GM12878 (cell line): Measurements from ENCODE around the gene SLC15A4. TPM values are rescaled to one million over a fixed set of nuclear protein-coding genes. Genes with fewer than 3 reads are reported as not detected.

Experiments
- BACH1 ChIP-seq: fragments of 450-650 bp; IDR thresholded peaks from 2 replicates; pipeline ENCODE4 v1.6.1; 2017; ENCODE audit warnings: mild to moderate bottlenecking, borderline replicate concordance
- CEBPB ChIP-seq, 2 experiments: fragments of 150-350 bp in 1 of 2; IDR thresholded peaks; 2 replicates each; pipeline ENCODE4 v1.6.1; 2012 to 2014; ENCODE audit warnings: low read depth in 2 of 2, low read length in 2 of 2, borderline replicate concordance in 1 of 2, inconsistent platforms in 1 of 2
- FOXK2 ChIP-seq: fragments of 450-650 bp; IDR thresholded peaks from 2 replicates; pipeline ENCODE4 v1.6.1; 2017; ENCODE audit warnings: mild to moderate bottlenecking, moderate library complexity
- GATAD2B ChIP-seq: fragments of 450-650 bp; conservative IDR thresholded peaks from 2 replicates; pipeline ENCODE4 v1.6.1; 2017; ENCODE audit warnings: low read depth, mild to moderate bottlenecking, moderate library complexity
- HDGF ChIP-seq: fragments of 450-650 bp; IDR thresholded peaks from 2 replicates; pipeline ENCODE4 v1.6.1; 2016; ENCODE audit warnings: antibody characterized with exemption
- JUND ChIP-seq: IDR thresholded peaks from 2 replicates; pipeline ENCODE4 v1.6.1; 2012; ENCODE audit warnings: low read depth, mild to moderate bottlenecking, low read length, improper control_type of control experiment, moderate library complexity
- PAX5 ChIP-seq: IDR thresholded peaks from 2 replicates; pipeline ENCODE4 v1.6.1; 2011; ENCODE audit warnings: low read depth, low read length, borderline replicate concordance
- POLR2A ChIP-seq: IDR thresholded peaks from 2 replicates; pipeline ENCODE4 v1.6.1; 2011; ENCODE audit warnings: low read depth, mild to moderate bottlenecking, low read length
- POLR2AphosphoS2 ChIP-seq: IDR thresholded peaks from 2 replicates; pipeline ENCODE4 v1.6.1; 2011; ENCODE audit warnings: low read depth, mild to moderate bottlenecking, low read length, improper control_type of control experiment, moderate library complexity
- RUNX3 ChIP-seq: IDR thresholded peaks from 2 replicates; pipeline ENCODE4 v1.6.1; 2012; ENCODE audit warnings: low read length, inconsistent platforms
- SP1 ChIP-seq: IDR thresholded peaks from one replicate; pipeline ENCODE4 v1.6.1; 2011; ENCODE audit warnings: low read depth, low read length
- STAT3 ChIP-seq: IDR thresholded peaks from 2 replicates; pipeline ENCODE4 v1.6.1; 2011; ENCODE audit warnings: low read depth, low read length, improper control_type of control experiment
- YBX1 ChIP-seq: fragments of 450-650 bp; IDR thresholded peaks from 2 replicates; pipeline ENCODE4 v1.6.1; 2016; ENCODE audit warnings: antibody characterized with exemption
- polyA plus RNA-seq, 11 experiments: library from polyadenylated mRNA; depleted of rRNA in 4 of 11; unstranded in 6 of 11; stranded (reverse) in 5 of 11; fragments of >200 nt; fragmentation: Nextera tagmentation in 4 of 11; fragmentation: Illumina TruSeq in 1 of 11; extraction: Ambion mirVana in 4 of 11; extraction: Trizol in 1 of 11; gene quantifications; 1 replicate in 1 of 11; 2 replicates in 10 of 11; pipeline versions ENCODE4 v1.2.1 to v1.2.3, GENCODE V29; 2011 to 2016; ENCODE audit warnings: inconsistent platforms in 2 of 11, missing spikeins in 2 of 11, low read depth in 1 of 11
- total RNA-seq, 4 experiments: library from RNA; depleted of rRNA in 3 of 4; stranded (reverse); fragments of >200 nt in 3 of 4; fragmentation: Illumina TruSeq in 1 of 4; extraction: Trizol in 1 of 4; gene quantifications; 2 replicates each; pipeline versions ENCODE4 v1.2.1 to v1.2.3, GENCODE V29; 2013 to 2021
- TF ChIP-seq, protein P1 (sequence below): IDR thresholded peaks from 2 replicates; pipeline ENCODE4 v1.6.1; 2012; ENCODE audit warnings: improper control_type of control experiment, low read depth, low read length; ENCODE audit not compliant: insufficient replicate concordance
- TF ChIP-seq, protein P2 (sequence below): fragments of 450-650 bp; conservative IDR thresholded peaks from 2 replicates; pipeline ENCODE4 v1.6.1; 2017; ENCODE audit warnings: mild to moderate bottlenecking, moderate library complexity
- TF ChIP-seq, protein P3 (sequence below): IDR thresholded peaks from 2 replicates; pipeline ENCODE4 v1.6.1; 2011; ENCODE audit warnings: mild to moderate bottlenecking, low read depth, low read length, moderate library complexity; ENCODE audit not compliant: insufficient replicate concordance
- TF ChIP-seq, protein P4 (sequence below): fragments of 150-350 bp; IDR thresholded peaks from 2 replicates; pipeline ENCODE4 v1.6.1; 2016; ENCODE audit warnings: low read depth, low read length

The SLC15A4 gene
- total and polyA plus RNA-seq, 10 of the 15 experiments (the other 5 are each of a cell fraction or from before 2014, with no cell fraction given), result 12.7 to 257 (median 36.6) TPM

DNA sequence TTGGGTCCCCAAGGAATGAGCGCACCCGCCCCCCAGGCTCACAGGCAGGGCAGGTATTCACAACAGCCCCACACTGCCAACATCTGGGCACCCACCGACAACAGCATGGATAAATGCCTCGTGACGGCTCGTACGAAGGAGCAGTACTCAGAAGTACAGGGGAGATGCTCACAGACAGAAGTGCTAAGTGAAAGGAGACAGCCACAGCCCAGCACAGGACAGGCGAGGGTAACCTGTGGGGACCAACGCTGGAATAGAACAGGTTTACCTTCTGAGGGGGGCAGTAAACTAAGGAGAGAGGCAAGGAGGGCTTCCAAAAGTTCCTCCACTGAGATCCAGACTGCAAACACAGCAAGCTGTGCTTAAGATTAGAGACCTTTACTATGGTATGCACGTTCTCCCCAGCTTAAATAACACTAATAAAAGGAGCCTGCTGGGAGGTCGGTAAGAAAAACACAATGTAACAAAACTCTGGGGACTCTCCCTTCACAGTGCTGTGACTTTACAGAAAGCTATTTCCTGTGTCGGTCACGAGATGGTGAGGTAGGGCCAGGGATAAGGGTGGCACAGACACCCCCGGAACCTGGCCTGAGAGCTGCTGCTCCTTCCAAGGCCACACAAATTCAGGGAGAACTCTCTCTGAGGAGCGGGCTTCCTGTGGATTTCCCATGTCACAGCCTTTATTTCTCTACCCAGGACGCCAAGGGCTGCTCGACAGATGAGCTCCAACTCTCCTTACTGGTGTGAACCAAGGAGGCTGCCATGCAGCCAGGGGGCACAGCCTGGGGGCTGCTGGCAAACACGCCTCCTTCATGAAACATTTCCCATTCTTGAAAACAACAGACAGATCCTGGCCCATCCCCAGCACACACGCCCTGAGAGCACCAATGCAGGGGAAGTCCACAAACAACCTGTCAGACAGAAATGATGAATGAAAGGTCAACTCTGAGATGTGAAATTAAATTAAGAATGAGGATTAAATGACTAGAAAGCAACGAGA is 26.3 kb downstream of the SLC15A4 start (continued):
- TF ChIP-seq, protein P1, sequence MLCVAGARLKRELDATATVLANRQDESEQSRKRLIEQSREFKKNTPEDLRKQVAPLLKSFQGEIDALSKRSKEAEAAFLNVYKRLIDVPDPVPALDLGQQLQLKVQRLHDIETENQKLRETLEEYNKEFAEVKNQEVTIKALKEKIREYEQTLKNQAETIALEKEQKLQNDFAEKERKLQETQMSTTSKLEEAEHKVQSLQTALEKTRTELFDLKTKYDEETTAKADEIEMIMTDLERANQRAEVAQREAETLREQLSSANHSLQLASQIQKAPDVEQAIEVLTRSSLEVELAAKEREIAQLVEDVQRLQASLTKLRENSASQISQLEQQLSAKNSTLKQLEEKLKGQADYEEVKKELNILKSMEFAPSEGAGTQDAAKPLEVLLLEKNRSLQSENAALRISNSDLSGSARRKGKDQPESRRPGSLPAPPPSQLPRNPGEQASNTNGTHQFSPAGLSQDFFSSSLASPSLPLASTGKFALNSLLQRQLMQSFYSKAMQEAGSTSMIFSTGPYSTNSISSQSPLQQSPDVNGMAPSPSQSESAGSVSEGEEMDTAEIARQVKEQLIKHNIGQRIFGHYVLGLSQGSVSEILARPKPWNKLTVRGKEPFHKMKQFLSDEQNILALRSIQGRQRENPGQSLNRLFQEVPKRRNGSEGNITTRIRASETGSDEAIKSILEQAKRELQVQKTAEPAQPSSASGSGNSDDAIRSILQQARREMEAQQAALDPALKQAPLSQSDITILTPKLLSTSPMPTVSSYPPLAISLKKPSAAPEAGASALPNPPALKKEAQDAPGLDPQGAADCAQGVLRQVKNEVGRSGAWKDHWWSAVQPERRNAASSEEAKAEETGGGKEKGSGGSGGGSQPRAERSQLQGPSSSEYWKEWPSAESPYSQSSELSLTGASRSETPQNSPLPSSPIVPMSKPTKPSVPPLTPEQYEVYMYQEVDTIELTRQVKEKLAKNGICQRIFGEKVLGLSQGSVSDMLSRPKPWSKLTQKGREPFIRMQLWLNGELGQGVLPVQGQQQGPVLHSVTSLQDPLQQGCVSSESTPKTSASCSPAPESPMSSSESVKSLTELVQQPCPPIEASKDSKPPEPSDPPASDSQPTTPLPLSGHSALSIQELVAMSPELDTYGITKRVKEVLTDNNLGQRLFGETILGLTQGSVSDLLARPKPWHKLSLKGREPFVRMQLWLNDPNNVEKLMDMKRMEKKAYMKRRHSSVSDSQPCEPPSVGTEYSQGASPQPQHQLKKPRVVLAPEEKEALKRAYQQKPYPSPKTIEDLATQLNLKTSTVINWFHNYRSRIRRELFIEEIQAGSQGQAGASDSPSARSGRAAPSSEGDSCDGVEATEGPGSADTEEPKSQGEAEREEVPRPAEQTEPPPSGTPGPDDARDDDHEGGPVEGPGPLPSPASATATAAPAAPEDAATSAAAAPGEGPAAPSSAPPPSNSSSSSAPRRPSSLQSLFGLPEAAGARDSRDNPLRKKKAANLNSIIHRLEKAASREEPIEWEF, result no peak
- TF ChIP-seq BACH1, result peak; percentile 28; the same call in 1 of the 2 replicates
- TF ChIP-seq POLR2A, result peak; percentile 39
- TF ChIP-seq GATAD2B, result peak; percentile 69; the same call in 1 of the 2 replicates
- no peak for TF ChIP-seq JUND
- no peak for TF ChIP-seq HDGF
- no peak; the same call in 1 of the 2 replicates for TF ChIP-seq POLR2AphosphoS2
- TF ChIP-seq, protein P2, sequence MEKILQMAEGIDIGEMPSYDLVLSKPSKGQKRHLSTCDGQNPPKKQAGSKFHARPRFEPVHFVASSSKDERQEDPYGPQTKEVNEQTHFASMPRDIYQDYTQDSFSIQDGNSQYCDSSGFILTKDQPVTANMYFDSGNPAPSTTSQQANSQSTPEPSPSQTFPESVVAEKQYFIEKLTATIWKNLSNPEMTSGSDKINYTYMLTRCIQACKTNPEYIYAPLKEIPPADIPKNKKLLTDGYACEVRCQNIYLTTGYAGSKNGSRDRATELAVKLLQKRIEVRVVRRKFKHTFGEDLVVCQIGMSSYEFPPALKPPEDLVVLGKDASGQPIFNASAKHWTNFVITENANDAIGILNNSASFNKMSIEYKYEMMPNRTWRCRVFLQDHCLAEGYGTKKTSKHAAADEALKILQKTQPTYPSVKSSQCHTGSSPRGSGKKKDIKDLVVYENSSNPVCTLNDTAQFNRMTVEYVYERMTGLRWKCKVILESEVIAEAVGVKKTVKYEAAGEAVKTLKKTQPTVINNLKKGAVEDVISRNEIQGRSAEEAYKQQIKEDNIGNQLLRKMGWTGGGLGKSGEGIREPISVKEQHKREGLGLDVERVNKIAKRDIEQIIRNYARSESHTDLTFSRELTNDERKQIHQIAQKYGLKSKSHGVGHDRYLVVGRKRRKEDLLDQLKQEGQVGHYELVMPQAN, result peak; percentile 37; the same call in 1 of the 2 replicates
- TF ChIP-seq, protein P3, sequence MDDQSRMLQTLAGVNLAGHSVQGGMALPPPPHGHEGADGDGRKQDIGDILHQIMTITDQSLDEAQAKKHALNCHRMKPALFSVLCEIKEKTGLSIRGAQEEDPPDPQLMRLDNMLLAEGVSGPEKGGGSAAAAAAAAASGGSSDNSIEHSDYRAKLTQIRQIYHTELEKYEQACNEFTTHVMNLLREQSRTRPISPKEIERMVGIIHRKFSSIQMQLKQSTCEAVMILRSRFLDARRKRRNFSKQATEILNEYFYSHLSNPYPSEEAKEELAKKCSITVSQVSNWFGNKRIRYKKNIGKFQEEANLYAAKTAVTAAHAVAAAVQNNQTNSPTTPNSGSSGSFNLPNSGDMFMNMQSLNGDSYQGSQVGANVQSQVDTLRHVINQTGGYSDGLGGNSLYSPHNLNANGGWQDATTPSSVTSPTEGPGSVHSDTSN, result peak; percentile 80
- TF ChIP-seq FOXK2, result no peak
- no peak for TF ChIP-seq STAT3
- TF ChIP-seq PAX5, result peak; percentile 30; the same call in 1 of the 2 replicates
- TF ChIP-seq CEBPB (IDR thresholded peaks at IDR 0.05; ENCODE audit: borderline replicate concordance in 1 of 2, low read depth in 2 of 2, low read length in 2 of 2), result no peak
- TF ChIP-seq YBX1, result no peak
- TF ChIP-seq SP1, result no peak
- TF ChIP-seq, protein P4, sequence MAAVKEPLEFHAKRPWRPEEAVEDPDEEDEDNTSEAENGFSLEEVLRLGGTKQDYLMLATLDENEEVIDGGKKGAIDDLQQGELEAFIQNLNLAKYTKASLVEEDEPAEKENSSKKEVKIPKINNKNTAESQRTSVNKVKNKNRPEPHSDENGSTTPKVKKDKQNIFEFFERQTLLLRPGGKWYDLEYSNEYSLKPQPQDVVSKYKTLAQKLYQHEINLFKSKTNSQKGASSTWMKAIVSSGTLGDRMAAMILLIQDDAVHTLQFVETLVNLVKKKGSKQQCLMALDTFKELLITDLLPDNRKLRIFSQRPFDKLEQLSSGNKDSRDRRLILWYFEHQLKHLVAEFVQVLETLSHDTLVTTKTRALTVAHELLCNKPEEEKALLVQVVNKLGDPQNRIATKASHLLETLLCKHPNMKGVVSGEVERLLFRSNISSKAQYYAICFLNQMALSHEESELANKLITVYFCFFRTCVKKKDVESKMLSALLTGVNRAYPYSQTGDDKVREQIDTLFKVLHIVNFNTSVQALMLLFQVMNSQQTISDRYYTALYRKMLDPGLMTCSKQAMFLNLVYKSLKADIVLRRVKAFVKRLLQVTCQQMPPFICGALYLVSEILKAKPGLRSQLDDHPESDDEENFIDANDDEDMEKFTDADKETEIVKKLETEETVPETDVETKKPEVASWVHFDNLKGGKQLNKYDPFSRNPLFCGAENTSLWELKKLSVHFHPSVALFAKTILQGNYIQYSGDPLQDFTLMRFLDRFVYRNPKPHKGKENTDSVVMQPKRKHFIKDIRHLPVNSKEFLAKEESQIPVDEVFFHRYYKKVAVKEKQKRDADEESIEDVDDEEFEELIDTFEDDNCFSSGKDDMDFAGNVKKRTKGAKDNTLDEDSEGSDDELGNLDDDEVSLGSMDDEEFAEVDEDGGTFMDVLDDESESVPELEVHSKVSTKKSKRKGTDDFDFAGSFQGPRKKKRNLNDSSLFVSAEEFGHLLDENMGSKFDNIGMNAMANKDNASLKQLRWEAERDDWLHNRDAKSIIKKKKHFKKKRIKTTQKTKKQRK, result no peak
- peak; percentile 25; the same call in 1 of the 2 replicates for TF ChIP-seq RUNX3
